Stimulated activated CD4-positive, alpha-beta T cell treated with anti-CD3 and anti-CD28 coated beads, Interleukin-2, amount 100 ng/mL, for 4 hours (primary cell): ENCODE measurements around the gene SAXO2.
"Not testable (repeated sequence)": the region's sequence is repeated elsewhere in the genome, so short reads cannot be mapped to it uniquely, and the experiment has no call there.

Experiments used
- DNase-seq: peaks from one replicate; pipeline ENCODE4 v3.0.0-alpha.2; 2020; ENCODE audit warnings: low read depth

SAXO2 gene

GRCh38 chr15:82333603-82334553 lies 71.3 kb downstream of the SAXO2 start:
- not testable (repeated sequence) for DNase-seq
